ENCODE data around the gene AUTS2.

GRCh38 chr7:69837387-69838068, 239.3 kb downstream of the AUTS2 start:
- TF ChIP-seq CTCF (IDR thresholded peaks at IDR 0.05; ENCODE audit: insufficient read depth, low read length, poor library complexity, severe bottlenecking) (no peak), EZH2phosphoT487 (conservative IDR thresholded peaks at IDR 0.05; ENCODE audit: low read length) (no peak)

All from SU-DHL-6 (cell line).